HAP-1 (cell line): Measurements from ENCODE around the gene MAPRE2.

ENCODE experiments used
- DNase-seq, 2 experiments: peaks; one replicate each; pipeline ENCODE4 v3.0.0-alpha.2; 2016 to 2020; ENCODE audit warnings: low spot score in 2 of 2
- H3K27me3 ChIP-seq: fragments of 250-450 bp; sonication (Bioruptor Pico); 2 replicates; pipeline ENCODE4 v1.5.1; 2020; ENCODE audit warnings: low read depth, mild to moderate bottlenecking, moderate library complexity
- H3K36me3 ChIP-seq: fragments of 250-450 bp; sonication (Bioruptor Pico); replicated peaks from 2 replicates; pipeline ENCODE4 v1.5.1; 2020; ENCODE audit warnings: mild to moderate bottlenecking
- H3K4me1 ChIP-seq: fragments of 250-450 bp; sonication (Bioruptor Pico); 2 replicates; pipeline ENCODE4 v1.5.1; 2020; ENCODE audit warnings: mild to moderate bottlenecking
- H3K4me3 ChIP-seq: fragments of 250-450 bp; sonication (Bioruptor Pico); 2 replicates; pipeline ENCODE4 v1.5.1; 2020; ENCODE audit warnings: mild to moderate bottlenecking, moderate library complexity
- H3K9me3 ChIP-seq: fragments of 250-450 bp; sonication (Bioruptor Pico); 2 replicates; pipeline ENCODE4 v1.5.1; 2020; ENCODE audit warnings: mild to moderate bottlenecking, moderate library complexity
- in situ Hi-C: fragments of 300-500 bp; cut with MboI; formaldehyde crosslinking; loops from 3 replicates; pipeline ENCODE4 v1.14.3; 2020; ENCODE audit warnings: low sequenced_read_pairs, inconsistent platforms, mixed read lengths

Gene MAPRE2

GRCh38 chr18:35060122-35060815 lies 19.1 kb downstream of the MAPRE2 start:
- no peak for DNase-seq
- peaks cover 20% of the 10 kb centered on the region for H3K4me1 ChIP-seq
- no peak overlapping the region for H3K4me3 ChIP-seq
- H3K36me3 ChIP-seq: no peaks in the 10 kb centered on the region
- in situ Hi-C loops: no loop called here
- no peaks in the 10 kb centered on the region for H3K27me3 ChIP-seq
- no peaks in the 10 kb centered on the region for H3K9me3 ChIP-seq

- Histone ChIP-seq H3K27me3 (no peaks in the 10 kb centered on the region), H3K36me3 (no peaks in the 10 kb centered on the region), H3K4me1 (peaks cover 20% of the 10 kb centered on the region), H3K9me3 (no peaks in the 10 kb centered on the region), H3K4me3 (no peak overlapping the region)
- in situ Hi-C loops: no loop called here
- peak; percentile 57 to 66 for DNase-seq
Observed at GRCh38 chr18:35061336-35061735, 20.1 kb downstream of the MAPRE2 start.

GRCh38 chr18:35061804-35062203 lies 20.6 kb downstream of the MAPRE2 start:
- Histone ChIP-seq H3K4me3 (no peak overlapping the region), H3K4me1 (peaks cover 20% of the 10 kb centered on the region), H3K36me3 (no peaks in the 10 kb centered on the region), H3K9me3 (no peaks in the 10 kb centered on the region), H3K27me3 (no peaks in the 10 kb centered on the region)
- in situ Hi-C loops: no loop called here
- DNase-seq: no peak

GRCh38 chr18:35062408-35062807 lies 21.2 kb downstream of the MAPRE2 start:
- in situ Hi-C loops: no loop called here
- no peaks in the 10 kb centered on the region for H3K9me3 ChIP-seq
- DNase-seq: no peak
- no peaks in the 10 kb centered on the region for H3K36me3 ChIP-seq
- H3K4me1 ChIP-seq: peaks cover 20% of the 10 kb centered on the region
- H3K4me3 ChIP-seq: no peak overlapping the region
- no peaks in the 10 kb centered on the region for H3K27me3 ChIP-seq

GRCh38 chr18:35063875-35064690 lies 22.9 kb downstream of the MAPRE2 start:
- in situ Hi-C loops: no loop called here

GRCh38 chr18:35067454-35067853 lies 26.2 kb downstream of the MAPRE2 start:
- Histone ChIP-seq H3K4me1 (no peaks in the 10 kb centered on the region), H3K36me3 (no peaks in the 10 kb centered on the region), H3K9me3 (no peaks in the 10 kb centered on the region), H3K27me3 (no peaks in the 10 kb centered on the region), H3K4me3 (no peak overlapping the region)
- in situ Hi-C loops: no loop called here
- no peak for DNase-seq

More at GRCh38 chr18:35063875-35064690, 22.9 kb downstream of the MAPRE2 start:
- no peaks in the 10 kb centered on the region for H3K36me3 ChIP-seq
- H3K4me1 ChIP-seq: peaks cover 20% of the 10 kb centered on the region
- DNase-seq: no peak
- H3K4me3 ChIP-seq: no peak overlapping the region
- H3K27me3 ChIP-seq: no peaks in the 10 kb centered on the region
- H3K9me3 ChIP-seq: no peaks in the 10 kb centered on the region

- H3K4me1 ChIP-seq: peaks cover 8% of the 10 kb centered on the region
- in situ Hi-C loops: no loop called here
- no peak overlapping the region for H3K4me3 ChIP-seq
- no peaks in the 10 kb centered on the region for H3K27me3 ChIP-seq
- no peaks in the 10 kb centered on the region for H3K36me3 ChIP-seq
- DNase-seq: no peak
- H3K9me3 ChIP-seq: no peaks in the 10 kb centered on the region
Observed at GRCh38 chr18:35071819-35072247, 30.6 kb downstream of the MAPRE2 start.

GRCh38 chr18:35072616-35073015 lies 31.4 kb downstream of the MAPRE2 start:
- Histone ChIP-seq H3K4me1 (peaks cover 8% of the 10 kb centered on the region), H3K36me3 (no peaks in the 10 kb centered on the region), H3K27me3 (no peaks in the 10 kb centered on the region), H3K9me3 (no peaks in the 10 kb centered on the region), H3K4me3 (no peak overlapping the region)
- in situ Hi-C loops: no loop called here
- no peak for DNase-seq

GRCh38 chr18:35073186-35074105 lies 32.2 kb downstream of the MAPRE2 start:
- Histone ChIP-seq H3K9me3 (no peaks in the 10 kb centered on the region), H3K36me3 (no peaks in the 10 kb centered on the region), H3K27me3 (no peaks in the 10 kb centered on the region), H3K4me3 (no peak overlapping the region), H3K4me1 (peaks cover 8% of the 10 kb centered on the region)
- in situ Hi-C loops: no loop called here
- no peak for DNase-seq

- DNase-seq: no peak
- in situ Hi-C loops: no loop called here
- peaks cover 8% of the 10 kb centered on the region for H3K4me1 ChIP-seq
- H3K27me3 ChIP-seq: no peaks in the 10 kb centered on the region
- no peaks in the 10 kb centered on the region for H3K36me3 ChIP-seq
- H3K9me3 ChIP-seq: no peaks in the 10 kb centered on the region
- H3K4me3 ChIP-seq: no peak overlapping the region
Observed at GRCh38 chr18:35074581-35074980, 33.4 kb downstream of the MAPRE2 start.

GRCh38 chr18:35075132-35075531 lies 33.9 kb downstream of the MAPRE2 start:
- no peaks in the 10 kb centered on the region for H3K9me3 ChIP-seq
- no peak for DNase-seq
- no peaks in the 10 kb centered on the region for H3K36me3 ChIP-seq
- H3K4me3 ChIP-seq: no peak overlapping the region
- in situ Hi-C loops: no loop called here
- no peaks in the 10 kb centered on the region for H3K27me3 ChIP-seq
- peaks cover 8% of the 10 kb centered on the region for H3K4me1 ChIP-seq

GRCh38 chr18:35076135-35076924 lies 35.1 kb downstream of the MAPRE2 start:
- DNase-seq: no peak
- Histone ChIP-seq H3K4me3 (no peak overlapping the region), H3K27me3 (no peaks in the 10 kb centered on the region), H3K9me3 (no peaks in the 10 kb centered on the region), H3K36me3 (no peaks in the 10 kb centered on the region), H3K4me1 (peaks cover 8% of the 10 kb centered on the region)
- in situ Hi-C loops: no loop called here

GRCh38 chr18:35077937-35078336 lies 36.7 kb downstream of the MAPRE2 start:
- in situ Hi-C loops: no loop called here

More at GRCh38 chr18:35077937-35078336, 36.7 kb downstream of the MAPRE2 start:
- H3K36me3 ChIP-seq: no peaks in the 10 kb centered on the region
- H3K4me3 ChIP-seq: no peak overlapping the region
- DNase-seq: no peak
- no peaks in the 10 kb centered on the region for H3K27me3 ChIP-seq
- H3K9me3 ChIP-seq: no peaks in the 10 kb centered on the region
- H3K4me1 ChIP-seq: peaks cover 8% of the 10 kb centered on the region
